ENCODE data around the gene PDZD4. TPM values are rescaled to one million over a fixed set of nuclear protein-coding genes. Genes with fewer than 3 reads are reported as not detected.

Gene PDZD4
- total RNA-seq, 1 experiment from 2014 or later, result 120 TPM

DNA sequence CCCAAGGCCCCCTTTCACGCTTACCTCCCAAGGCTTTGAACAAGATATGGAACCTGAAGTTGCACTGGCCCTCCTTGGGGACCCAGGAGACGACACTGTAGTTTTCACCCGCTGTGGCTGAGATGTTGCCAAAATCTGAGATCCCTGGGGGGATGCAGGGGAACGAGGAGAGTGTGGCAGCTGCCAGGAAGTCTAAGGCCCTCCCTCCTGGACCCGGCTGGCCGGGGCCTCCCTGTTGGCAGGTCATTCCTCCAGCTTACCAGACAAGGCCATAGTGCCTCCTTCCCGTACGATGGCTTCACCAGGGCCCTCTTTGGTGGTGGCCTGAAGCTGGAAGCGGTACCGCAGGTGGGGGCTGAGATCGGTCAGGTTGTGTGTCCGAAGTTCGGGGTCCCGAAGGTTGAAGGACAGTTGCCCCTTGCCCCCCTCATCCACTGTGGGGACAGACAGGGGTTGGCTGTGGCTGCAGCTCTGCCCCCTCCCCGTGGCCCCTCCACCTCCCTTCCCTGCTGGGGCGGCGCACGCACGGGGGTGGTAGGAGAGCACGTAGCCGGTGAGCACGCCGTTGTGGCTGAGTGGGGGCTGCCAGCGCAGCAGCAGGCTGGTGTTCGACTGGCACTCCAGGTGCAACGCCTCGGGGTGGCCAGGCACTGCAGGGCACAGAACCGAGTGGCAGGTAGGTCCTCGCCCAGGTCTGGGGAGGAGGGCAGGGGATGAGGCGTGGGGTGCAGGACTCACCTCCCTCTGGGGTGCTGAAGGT lies 34.4 kb upstream of the PDZD4 start:
- Mint-ChIP-seq H3K4me1 (peaks cover 16% of the 10 kb centered on the region), H3K36me3 (peaks cover 7% of the 10 kb centered on the region), H3K9me3 (no peaks in the 10 kb centered on the region), H3K4me3 (no peak overlapping the region), H3K27me3 (ENCODE audit: low read depth) (no peaks in the 10 kb centered on the region; the same call in 1 of the 2 replicates), H3K27ac (no peak overlapping the region)
- CTCF ChIA-PET, result no interaction called here
- POLR2A ChIA-PET, result no interaction called here
- no peak for DNase-seq (ENCODE audit: low spot score)
- no peak for ATAC-seq
- no peak for TF ChIP-seq CBFB (CRISPR knock-in tag; IDR thresholded peaks at IDR 0.05; ENCODE audit: low read depth)
- TF ChIP-seq SMAD4 (CRISPR knock-in tag; IDR thresholded peaks at IDR 0.05), result no peak
- TF ChIP-seq ZMAT4 (CRISPR knock-in tag; IDR thresholded peaks at IDR 0.05), result no peak
- no peak for TF ChIP-seq ZNF671 (CRISPR knock-in tag; IDR thresholded peaks at IDR 0.05)
- TF ChIP-seq FOXP1 (CRISPR knock-in tag; IDR thresholded peaks at IDR 0.05; ENCODE audit: borderline replicate concordance), result no peak
- TF ChIP-seq, protein P1, sequence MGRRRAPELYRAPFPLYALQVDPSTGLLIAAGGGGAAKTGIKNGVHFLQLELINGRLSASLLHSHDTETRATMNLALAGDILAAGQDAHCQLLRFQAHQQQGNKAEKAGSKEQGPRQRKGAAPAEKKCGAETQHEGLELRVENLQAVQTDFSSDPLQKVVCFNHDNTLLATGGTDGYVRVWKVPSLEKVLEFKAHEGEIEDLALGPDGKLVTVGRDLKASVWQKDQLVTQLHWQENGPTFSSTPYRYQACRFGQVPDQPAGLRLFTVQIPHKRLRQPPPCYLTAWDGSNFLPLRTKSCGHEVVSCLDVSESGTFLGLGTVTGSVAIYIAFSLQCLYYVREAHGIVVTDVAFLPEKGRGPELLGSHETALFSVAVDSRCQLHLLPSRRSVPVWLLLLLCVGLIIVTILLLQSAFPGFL (CRISPR knock-in tag; IDR thresholded peaks at IDR 0.05; ENCODE audit: borderline replicate concordance), result no peak
- no peak for TF ChIP-seq ERG (CRISPR knock-in tag; IDR thresholded peaks at IDR 0.05)
- TF ChIP-seq E2F1 (CRISPR knock-in tag; IDR thresholded peaks at IDR 0.05), result no peak
- no peak for TF ChIP-seq IRF2 (CRISPR knock-in tag; IDR thresholded peaks at IDR 0.05; ENCODE audit: borderline replicate concordance, low read depth)
- TF ChIP-seq, protein P2, sequence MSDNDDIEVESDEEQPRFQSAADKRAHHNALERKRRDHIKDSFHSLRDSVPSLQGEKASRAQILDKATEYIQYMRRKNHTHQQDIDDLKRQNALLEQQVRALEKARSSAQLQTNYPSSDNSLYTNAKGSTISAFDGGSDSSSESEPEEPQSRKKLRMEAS (CRISPR knock-in tag; IDR thresholded peaks at IDR 0.05), result no peak
- TF ChIP-seq, protein P3, sequence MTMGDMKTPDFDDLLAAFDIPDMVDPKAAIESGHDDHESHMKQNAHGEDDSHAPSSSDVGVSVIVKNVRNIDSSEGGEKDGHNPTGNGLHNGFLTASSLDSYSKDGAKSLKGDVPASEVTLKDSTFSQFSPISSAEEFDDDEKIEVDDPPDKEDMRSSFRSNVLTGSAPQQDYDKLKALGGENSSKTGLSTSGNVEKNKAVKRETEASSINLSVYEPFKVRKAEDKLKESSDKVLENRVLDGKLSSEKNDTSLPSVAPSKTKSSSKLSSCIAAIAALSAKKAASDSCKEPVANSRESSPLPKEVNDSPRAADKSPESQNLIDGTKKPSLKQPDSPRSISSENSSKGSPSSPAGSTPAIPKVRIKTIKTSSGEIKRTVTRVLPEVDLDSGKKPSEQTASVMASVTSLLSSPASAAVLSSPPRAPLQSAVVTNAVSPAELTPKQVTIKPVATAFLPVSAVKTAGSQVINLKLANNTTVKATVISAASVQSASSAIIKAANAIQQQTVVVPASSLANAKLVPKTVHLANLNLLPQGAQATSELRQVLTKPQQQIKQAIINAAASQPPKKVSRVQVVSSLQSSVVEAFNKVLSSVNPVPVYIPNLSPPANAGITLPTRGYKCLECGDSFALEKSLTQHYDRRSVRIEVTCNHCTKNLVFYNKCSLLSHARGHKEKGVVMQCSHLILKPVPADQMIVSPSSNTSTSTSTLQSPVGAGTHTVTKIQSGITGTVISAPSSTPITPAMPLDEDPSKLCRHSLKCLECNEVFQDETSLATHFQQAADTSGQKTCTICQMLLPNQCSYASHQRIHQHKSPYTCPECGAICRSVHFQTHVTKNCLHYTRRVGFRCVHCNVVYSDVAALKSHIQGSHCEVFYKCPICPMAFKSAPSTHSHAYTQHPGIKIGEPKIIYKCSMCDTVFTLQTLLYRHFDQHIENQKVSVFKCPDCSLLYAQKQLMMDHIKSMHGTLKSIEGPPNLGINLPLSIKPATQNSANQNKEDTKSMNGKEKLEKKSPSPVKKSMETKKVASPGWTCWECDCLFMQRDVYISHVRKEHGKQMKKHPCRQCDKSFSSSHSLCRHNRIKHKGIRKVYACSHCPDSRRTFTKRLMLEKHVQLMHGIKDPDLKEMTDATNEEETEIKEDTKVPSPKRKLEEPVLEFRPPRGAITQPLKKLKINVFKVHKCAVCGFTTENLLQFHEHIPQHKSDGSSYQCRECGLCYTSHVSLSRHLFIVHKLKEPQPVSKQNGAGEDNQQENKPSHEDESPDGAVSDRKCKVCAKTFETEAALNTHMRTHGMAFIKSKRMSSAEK (CRISPR knock-in tag; IDR thresholded peaks at IDR 0.05; ENCODE audit: borderline replicate concordance), result no peak
- TF ChIP-seq ESRRA (CRISPR knock-in tag; IDR thresholded peaks at IDR 0.05; ENCODE audit: borderline replicate concordance), result no peak
- TF ChIP-seq ZNF263 (CRISPR knock-in tag; IDR thresholded peaks at IDR 0.05; ENCODE audit: low read depth), result no peak
- TF ChIP-seq, protein P4, sequence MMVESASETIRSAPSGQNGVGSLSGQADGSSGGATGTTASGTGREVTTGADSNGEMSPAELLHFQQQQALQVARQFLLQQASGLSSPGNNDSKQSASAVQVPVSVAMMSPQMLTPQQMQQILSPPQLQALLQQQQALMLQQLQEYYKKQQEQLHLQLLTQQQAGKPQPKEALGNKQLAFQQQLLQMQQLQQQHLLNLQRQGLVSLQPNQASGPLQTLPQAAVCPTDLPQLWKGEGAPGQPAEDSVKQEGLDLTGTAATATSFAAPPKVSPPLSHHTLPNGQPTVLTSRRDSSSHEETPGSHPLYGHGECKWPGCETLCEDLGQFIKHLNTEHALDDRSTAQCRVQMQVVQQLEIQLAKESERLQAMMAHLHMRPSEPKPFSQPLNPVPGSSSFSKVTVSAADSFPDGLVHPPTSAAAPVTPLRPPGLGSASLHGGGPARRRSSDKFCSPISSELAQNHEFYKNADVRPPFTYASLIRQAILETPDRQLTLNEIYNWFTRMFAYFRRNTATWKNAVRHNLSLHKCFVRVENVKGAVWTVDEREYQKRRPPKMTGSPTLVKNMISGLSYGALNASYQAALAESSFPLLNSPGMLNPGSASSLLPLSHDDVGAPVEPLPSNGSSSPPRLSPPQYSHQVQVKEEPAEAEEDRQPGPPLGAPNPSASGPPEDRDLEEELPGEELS (CRISPR knock-in tag; IDR thresholded peaks at IDR 0.05), result no peak
- TF ChIP-seq JAZF1 (CRISPR knock-in tag; IDR thresholded peaks at IDR 0.05), result no peak
- TF ChIP-seq GABPB1 (CRISPR knock-in tag; IDR thresholded peaks at IDR 0.05), result no peak
- TF ChIP-seq PRDM15 (CRISPR knock-in tag; IDR thresholded peaks at IDR 0.05), result no peak
- no peak for TF ChIP-seq NR1H2 (CRISPR knock-in tag; IDR thresholded peaks at IDR 0.05)

All from WTC11 (cell line).